MCF 10A (cell line): ENCODE data around the gene B3GNT3. TPM values are rescaled to one million over a fixed set of nuclear protein-coding genes. Genes with fewer than 3 reads are reported as not detected.

Experiments
- BruUV-seq: library from RNA; stranded (reverse); fragments of 400-500 nt; replicated peaks from 2 replicates; lab custom pipeline; 2021; lab: Mats Ljungman, UMichigan
- CTCF ChIA-PET: fragments of 300-600 bp; sonication (Branson Sonifier 250); formaldehyde crosslinking; extraction: SDS; loops from one replicate; lab custom pipeline; 2021; ENCODE audit warnings: antibody characterized with exemption, inconsistent platforms; lab: Yijun Ruan, JAX
- POLR2A ChIA-PET: fragments of 300-600, 350-650 bp; sonication (Branson Sonifier 250); formaldehyde crosslinking; extraction: SDS; loops from one replicate; lab custom pipeline; 2020; ENCODE audit warnings: antibody characterized with exemption, inconsistent platforms; lab: Yijun Ruan, JAX
- DNase-seq: peaks from one replicate; pipeline ENCODE4 v3.0.0-alpha.2; 2018; ENCODE audit not compliant: unreplicated experiment
- H3K27ac Mint-ChIP-seq: one replicate; pipeline ENCODE4 v1.8.0; 2022; ENCODE audit warnings: mild to moderate bottlenecking, low read depth, mixed read lengths; ENCODE audit not compliant: unreplicated experiment
- H3K27me3 Mint-ChIP-seq: one replicate; pipeline ENCODE4 v1.8.0; 2022; ENCODE audit warnings: mixed read lengths; ENCODE audit not compliant: insufficient read depth, unreplicated experiment
- H3K36me3 Mint-ChIP-seq: one replicate; pipeline ENCODE4 v1.8.0; 2022; ENCODE audit warnings: mild to moderate bottlenecking, moderate library complexity, mixed read lengths; ENCODE audit not compliant: insufficient read depth, unreplicated experiment
- H3K4me1 Mint-ChIP-seq: one replicate; pipeline ENCODE4 v1.8.0; 2022; ENCODE audit warnings: mixed read lengths; ENCODE audit not compliant: insufficient read depth, unreplicated experiment
- H3K4me3 Mint-ChIP-seq: one replicate; pipeline ENCODE4 v1.8.0; 2022; ENCODE audit warnings: mild to moderate bottlenecking, moderate library complexity, mixed read lengths; ENCODE audit not compliant: unreplicated experiment
- H3K9me3 Mint-ChIP-seq: one replicate; pipeline ENCODE4 v1.8.0; 2022; ENCODE audit warnings: mixed read lengths; ENCODE audit not compliant: unreplicated experiment
- CTCF ChIP-seq: fragments of 200-600 bp; IDR thresholded peaks from one replicate; pipeline ENCODE4 v1.8.0; 2022; ENCODE audit warnings: antibody characterized with exemption, mild to moderate bottlenecking; ENCODE audit not compliant: unreplicated experiment
- intact Hi-C: fragments of 100-400 bp; cut with micrococcal nuclease; formaldehyde crosslinking; loops from 2 replicates; pipeline ENCODE4 v1.14.1; 2022
- total RNA-seq: library from RNA; stranded (reverse); gene quantifications from 2 replicates; pipeline ENCODE4 v1.2.3, GENCODE V29; 2022

Gene B3GNT3
- total RNA-seq, 1 experiment from 2014 or later = 0.40 TPM

DNA sequence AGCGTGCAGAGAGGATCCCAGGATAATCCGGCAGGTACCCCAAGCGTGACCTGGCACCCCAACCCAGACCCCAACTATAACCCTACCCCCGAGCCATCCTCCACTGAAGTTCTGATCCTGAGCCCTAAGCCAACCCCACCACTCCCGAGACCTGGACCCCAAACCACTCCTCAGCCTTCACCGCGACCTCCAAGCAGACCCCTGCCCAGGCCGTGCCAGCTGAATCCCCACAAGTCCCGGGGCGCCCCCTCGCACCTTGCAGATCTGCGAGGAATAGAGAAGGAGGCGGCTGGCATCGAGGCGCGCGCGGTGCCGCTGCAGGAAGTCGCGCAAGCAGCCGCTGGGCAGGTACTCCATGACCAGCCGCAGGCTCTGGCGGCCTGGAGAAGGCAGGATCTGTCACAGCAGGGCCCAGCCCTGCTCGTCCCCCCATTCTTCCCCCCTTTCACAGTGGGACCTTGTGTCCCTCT, 36.5 kb downstream of the B3GNT3 start:
- BruUV-seq = no TSS peak
- no peaks in the 10 kb centered on the region for H3K9me3 Mint-ChIP-seq
- no peak for TF ChIP-seq CTCF
- intact Hi-C loops = no loop called here
- no peak overlapping the region for H3K4me3 Mint-ChIP-seq
- POLR2A ChIA-PET = no interaction called here
- DNase-seq = no peak
- H3K27ac Mint-ChIP-seq = no peak overlapping the region
- H3K36me3 Mint-ChIP-seq = no peaks in the 10 kb centered on the region
- H3K4me1 Mint-ChIP-seq = peaks cover 7% of the 10 kb centered on the region
- CTCF ChIA-PET = no interaction called here
- H3K27me3 Mint-ChIP-seq = no peaks in the 10 kb centered on the region

DNA sequence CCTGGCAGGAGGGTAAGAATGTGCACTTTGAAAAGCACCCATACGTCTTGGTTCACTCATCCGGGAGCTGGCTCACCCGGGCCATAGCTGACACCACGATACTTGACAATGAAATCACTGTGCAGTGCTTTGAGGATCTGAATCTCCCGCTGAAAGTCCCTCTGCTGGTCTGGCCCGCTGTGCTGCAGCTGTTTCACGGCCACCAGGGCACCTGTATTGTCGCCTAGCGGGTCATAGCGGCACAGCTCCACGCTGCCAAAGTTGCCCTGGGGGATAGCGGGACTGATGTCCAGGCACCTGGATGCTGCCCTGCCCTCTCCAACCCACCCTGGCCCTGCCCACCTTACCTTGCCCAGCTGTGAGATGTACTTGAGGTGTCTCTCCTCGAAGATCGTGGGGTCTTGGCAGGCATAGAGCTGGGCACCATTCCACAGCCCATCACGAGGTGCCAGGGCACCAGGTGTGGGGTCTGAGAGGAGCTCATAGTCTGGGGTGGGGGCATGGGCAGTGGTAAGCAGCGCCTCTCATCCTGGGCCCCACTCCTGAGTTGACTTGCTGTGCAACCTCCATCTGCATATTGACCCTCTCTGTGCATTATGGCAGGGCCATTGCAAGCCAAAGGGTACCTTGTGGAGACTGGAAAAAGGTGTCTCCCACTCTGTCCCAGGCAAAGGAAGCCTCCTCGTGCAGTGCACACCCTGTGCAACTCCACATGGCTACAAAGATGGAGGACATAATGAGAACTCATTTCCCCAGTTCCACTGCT, 37.7 kb downstream of the B3GNT3 start:
- Mint-ChIP-seq H3K4me1 (peaks cover 6% of the 10 kb centered on the region), H3K36me3 (no peaks in the 10 kb centered on the region), H3K9me3 (no peaks in the 10 kb centered on the region), H3K27me3 (no peaks in the 10 kb centered on the region), H3K4me3 (no peak overlapping the region), H3K27ac (no peak overlapping the region)
- intact Hi-C loops = no loop called here
- no peak for TF ChIP-seq CTCF
- ChIA-PET CTCF (interaction anchor here (0.6 to 1.1 kb wide), 2 partner anchors 259 to 437 kb away, joined by 3 to 4 read pairs; no protein-coding TSS in a partner anchor), POLR2A (interaction anchor here (0.7 kb wide), 1 partner anchor 10 kb away, joined by 4 read pairs; no protein-coding TSS in a partner anchor)
- DNase-seq = no peak
- no TSS peak for BruUV-seq

GRCh38 chr19:17834350-17835181, 39.6 kb downstream of the B3GNT3 start:
- Mint-ChIP-seq H3K27me3 (no peaks in the 10 kb centered on the region), H3K9me3 (no peaks in the 10 kb centered on the region), H3K36me3 (no peaks in the 10 kb centered on the region), H3K4me1 (no peaks in the 10 kb centered on the region), H3K4me3 (no peak overlapping the region), H3K27ac (no peak overlapping the region)
- peak; percentile 6 for TF ChIP-seq CTCF
- ChIA-PET POLR2A (interaction anchor here (1.2 kb wide), 1 partner anchor 21 kb away, joined by 3 read pairs; no protein-coding TSS in a partner anchor), CTCF (interaction anchor here (0.7 to 1.4 kb wide), 2 partner anchors 11 to 60 kb away, joined by 3 to 5 read pairs; no protein-coding TSS in a partner anchor)
- no TSS peak for BruUV-seq
- intact Hi-C loops = no loop called here
- DNase-seq = no peak
